ENCODE results near the gene GGT5.
"Not testable (repeated sequence)": the region's sequence is repeated elsewhere in the genome, so short reads cannot be mapped to it uniquely, and the experiment has no call there.

- not testable (repeated sequence) for TF ChIP-seq CTCF (IDR thresholded peaks at IDR 0.05; ENCODE audit: insufficient read depth, low read length); GABPA (IDR thresholded peaks at IDR 0.05; ENCODE audit: low read depth); POLR2AphosphoS5 (IDR thresholded peaks at IDR 0.05; ENCODE audit: low read depth); SPI1 (IDR thresholded peaks at IDR 0.05; ENCODE audit: borderline replicate concordance, low read depth); REST (IDR thresholded peaks at IDR 0.05; ENCODE audit: insufficient replicate concordance, low read depth)
These were observed 34.5 kb downstream of the GGT5 start for GRCh38 chr22:24210409-24210808.

Data from HL-60 (cell line).